8988T (cell line): ENCODE data around the gene CHCHD2.
A peak's percentile ranks its signal among the peaks of the same experiment; 100 is the strongest.
"Not testable (repeated sequence)": the region's sequence is repeated elsewhere in the genome, so short reads cannot be mapped to it uniquely, and the experiment has no call there.

ENCODE experiments used
- DNase-seq: peaks from one replicate; pipeline ENCODE4 v3.0.0; 2011

The CHCHD2 gene

DNA sequence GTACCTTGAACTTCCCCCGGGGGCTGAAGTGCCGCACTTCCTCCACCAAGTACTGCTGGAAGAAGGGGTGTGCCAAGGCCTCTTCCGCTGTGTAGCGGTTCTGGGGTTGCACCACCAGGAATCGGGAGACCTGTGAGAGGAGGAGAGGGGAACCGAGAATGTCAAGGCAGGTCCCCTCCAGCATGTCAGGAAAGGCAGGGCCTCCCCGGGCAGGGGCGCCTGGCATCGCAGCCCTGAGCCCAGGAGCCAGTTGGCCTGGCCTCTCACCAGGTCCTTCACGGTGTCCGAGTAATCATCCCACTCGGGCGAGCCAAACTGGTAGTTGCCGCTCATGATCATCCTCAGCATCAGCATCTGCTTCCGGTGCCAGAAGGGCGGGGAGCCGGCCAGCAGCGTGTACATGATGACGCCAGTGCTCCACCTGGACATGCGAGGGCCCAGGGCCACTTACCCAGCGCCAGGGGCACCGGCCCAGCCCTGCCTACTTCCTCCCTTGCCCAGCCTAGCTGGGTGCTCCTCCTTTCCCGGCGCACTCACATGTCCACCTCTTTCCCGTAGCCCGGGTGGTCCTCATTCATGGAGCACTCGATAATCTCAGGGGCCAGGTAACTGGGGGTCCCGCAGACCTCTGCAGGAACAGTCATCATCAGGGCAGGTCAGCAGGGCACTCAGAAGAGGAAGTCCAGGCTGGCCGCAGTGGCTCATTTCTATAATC, 24.5 kb downstream of the CHCHD2 start:
- no peak for DNase-seq

DNA sequence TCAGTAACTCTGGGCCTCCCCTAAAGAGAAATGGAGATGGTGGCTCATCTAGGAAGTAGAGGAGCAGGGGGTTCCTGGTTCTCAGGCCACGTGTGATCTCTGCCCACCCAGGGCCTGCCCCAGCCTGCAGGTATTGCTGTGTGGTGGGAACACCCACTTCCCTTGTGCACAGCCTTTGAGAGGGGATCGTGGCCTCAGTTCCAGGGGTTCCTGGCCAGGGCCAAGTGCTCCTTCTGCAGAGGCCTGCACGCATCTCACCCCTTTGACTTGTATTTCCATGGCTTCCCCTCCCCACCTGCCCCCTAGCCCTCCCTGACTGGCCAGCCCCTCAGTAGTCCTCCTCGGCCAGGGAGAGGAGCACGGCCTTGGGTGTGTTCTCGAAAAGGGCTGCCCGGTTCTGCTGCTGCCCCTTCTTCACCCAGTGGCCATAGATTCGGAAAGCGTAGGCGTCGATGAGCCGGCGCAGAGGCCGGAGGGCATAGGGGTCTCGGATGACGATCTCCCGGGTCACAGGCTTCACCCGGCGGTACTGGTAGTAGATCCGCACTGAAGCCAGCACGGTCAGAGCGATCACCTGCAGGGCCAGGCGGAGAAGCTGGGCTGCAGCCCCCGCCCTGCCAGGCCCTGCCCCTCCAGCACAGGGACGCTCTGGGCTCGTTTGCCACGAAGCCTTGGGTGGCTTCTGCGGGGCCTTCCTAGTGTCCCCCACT, 25.4 kb downstream of the CHCHD2 start:
- DNase-seq = not testable (repeated sequence)

DNA sequence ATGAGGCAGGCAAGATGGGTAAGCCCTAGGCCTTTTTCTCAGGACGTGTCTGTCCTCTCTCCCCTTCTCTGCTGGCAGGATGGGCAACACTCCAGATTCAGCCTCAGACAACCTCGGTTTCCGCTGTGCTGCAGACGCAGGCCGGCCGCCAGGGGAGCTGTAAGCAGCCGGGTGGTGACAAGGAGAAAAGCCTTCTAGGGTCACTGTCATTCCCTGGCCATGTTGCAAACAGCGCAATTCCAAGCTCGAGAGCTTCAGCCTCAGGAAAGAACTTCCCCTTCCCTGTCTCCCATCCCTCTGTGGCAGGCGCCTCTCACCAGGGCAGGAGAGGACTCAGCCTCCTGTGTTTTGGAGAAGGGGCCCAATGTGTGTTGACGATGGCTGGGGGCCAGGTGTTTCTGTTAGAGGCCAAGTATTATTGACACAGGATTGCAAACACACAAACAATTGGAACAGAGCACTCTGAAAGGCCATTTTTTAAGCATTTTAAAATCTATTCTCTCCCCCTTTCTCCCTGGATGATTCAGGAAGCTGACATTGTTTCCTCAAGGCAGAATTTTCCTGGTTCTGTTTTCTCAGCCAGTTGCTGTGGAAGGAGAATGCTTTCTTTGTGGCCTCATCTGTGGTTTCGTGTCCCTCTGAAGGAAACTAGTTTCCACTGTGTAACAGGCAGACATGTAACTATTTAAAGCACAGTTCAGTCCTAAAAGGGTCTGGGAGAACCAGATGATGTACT, 26.7 kb downstream of the CHCHD2 start:
- DNase-seq = no peak

DNA sequence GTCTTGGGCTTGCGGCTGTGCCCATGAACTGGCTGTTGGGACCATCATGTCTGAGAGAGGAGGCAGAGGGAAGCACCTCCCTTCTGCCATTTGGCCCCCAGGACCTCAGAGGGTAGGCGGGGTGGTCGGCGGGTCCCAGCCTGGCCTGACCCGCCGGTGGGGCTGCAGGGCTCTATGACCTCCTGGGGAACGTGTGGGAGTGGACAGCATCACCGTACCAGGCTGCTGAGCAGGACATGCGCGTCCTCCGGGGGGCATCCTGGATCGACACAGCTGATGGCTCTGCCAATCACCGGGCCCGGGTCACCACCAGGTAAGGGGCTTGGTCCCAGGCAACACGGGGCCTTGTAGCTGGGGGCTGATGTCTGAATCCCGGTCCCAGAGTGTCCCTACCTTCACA, 28.1 kb downstream of the CHCHD2 start:
- DNase-seq = no peak

- DNase-seq = no peak
Measured at GRCh38 chr7:56077681-56078080, 28.6 kb downstream of the CHCHD2 start.

- DNase-seq = peak; percentile 39
Measured at GRCh38 chr7:56074371-56074791, 31.9 kb downstream of the CHCHD2 start.

GRCh38 chr7:56066376-56066775, 39.9 kb downstream of the CHCHD2 start:
- DNase-seq = not testable (repeated sequence)

- DNase-seq = peak; percentile 79
Measured at GRCh38 chr7:56063882-56064625, 42.2 kb downstream of the CHCHD2 start, which contains the start of gene SUMF2. Gene SUMF2, plus strand, starts transcription at chr7:56064286. Its CDS starts 26 bp downstream, at chr7:56064312.

DNA sequence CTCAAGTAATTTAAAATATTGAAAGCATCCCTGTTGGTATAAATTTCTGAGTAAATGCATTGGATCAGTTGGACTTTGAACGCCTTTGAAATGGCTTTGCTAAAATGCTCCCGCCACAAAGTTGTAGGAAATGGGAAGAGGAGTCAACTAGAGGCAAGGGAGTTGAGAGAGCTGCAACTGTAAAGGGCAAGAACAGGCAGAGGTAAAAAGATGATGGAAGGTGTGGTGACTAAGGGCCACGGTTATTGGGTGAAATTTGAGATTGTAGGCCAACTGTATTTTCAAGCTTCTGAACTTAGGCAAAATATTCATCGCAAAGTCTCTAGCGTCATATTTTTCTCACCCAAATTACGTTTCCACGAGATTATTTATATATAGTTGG, 42.8 kb downstream of the CHCHD2 start:
- DNase-seq = no peak

DNA sequence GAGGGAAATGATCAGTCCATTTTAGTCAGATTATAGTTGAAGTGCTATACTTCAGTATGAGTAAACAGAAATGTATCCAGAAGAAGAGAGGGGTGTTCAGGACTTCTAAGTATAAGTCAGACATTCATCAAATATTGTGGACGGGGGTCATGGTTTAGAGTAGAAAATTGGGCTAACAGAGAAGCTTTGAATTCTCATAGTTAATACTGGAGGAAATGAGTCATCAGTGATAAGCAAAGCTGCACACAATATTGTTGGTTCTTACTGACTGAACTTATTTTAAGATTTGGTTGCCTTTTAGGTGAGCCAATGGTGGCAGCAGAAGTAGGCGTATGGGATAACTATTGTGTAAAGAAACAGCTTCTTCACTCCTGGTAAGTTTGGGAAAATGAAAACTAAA, 43.9 kb downstream of the CHCHD2 start:
- DNase-seq = no peak

- DNase-seq = no peak
Measured at GRCh38 chr7:56053993-56054392, 52.3 kb downstream of the CHCHD2 start.

GRCh38 chr7:56053379-56053778, 52.9 kb downstream of the CHCHD2 start:
- no peak for DNase-seq
